Liver (tissue), 9 donors: ENCODE results near the gene GM2A. TPM values are rescaled to one million over a fixed set of nuclear protein-coding genes. Genes with fewer than 3 reads are reported as not detected.

Experiments used
- DNase-seq: peaks from one replicate; pipeline ENCODE4 v3.0.0-alpha.2; 2017; ENCODE audit warnings: low spot score
- H3K27ac ChIP-seq, 2 donors: one replicate each; pipeline ENCODE4 v1.7.0; 2013; ENCODE audit warnings: inconsistent platforms in 2 of 2, low read length in 2 of 2, control low read depth in 1 of 2, low read depth in 1 of 2, mild to moderate bottlenecking in 1 of 2
- H3K27me3 ChIP-seq, 4 donors: one replicate each; pipeline versions ENCODE4 v1.6.1 to v1.7.0; 2013; ENCODE audit warnings: low read length in 3 of 4, inconsistent platforms in 1 of 4, mild to moderate bottlenecking in 1 of 4, moderate library complexity in 1 of 4; ENCODE audit not compliant: control insufficient read depth in 4 of 4, insufficient read depth in 4 of 4
- H3K36me3 ChIP-seq, 4 donors: one replicate each; pipeline versions ENCODE4 v1.6.1 to v1.7.0; 2013; ENCODE audit warnings: low read length in 3 of 4, mild to moderate bottlenecking in 3 of 4, low read depth in 1 of 4, moderate library complexity in 1 of 4; ENCODE audit not compliant: control insufficient read depth in 4 of 4, insufficient read depth in 3 of 4
- H3K4me1 ChIP-seq, 4 donors: one replicate each; pipeline versions ENCODE4 v1.6.1 to v1.7.0; 2013; ENCODE audit warnings: low read length in 3 of 4, mild to moderate bottlenecking in 3 of 4, moderate library complexity in 1 of 4; ENCODE audit not compliant: control insufficient read depth in 4 of 4, insufficient read depth in 4 of 4
- H3K4me3 ChIP-seq, 3 donors: one replicate each; pipeline versions ENCODE4 v1.6.1 to v1.7.0; 2013; ENCODE audit warnings: low read length in 3 of 3, control low read depth in 1 of 3, low read depth in 1 of 3, mild to moderate bottlenecking in 1 of 3
- H3K9ac ChIP-seq, 2 donors: one replicate each; pipeline ENCODE4 v1.7.0; 2013; ENCODE audit warnings: low read length in 2 of 2, mild to moderate bottlenecking in 2 of 2, moderate library complexity in 2 of 2, control low read depth in 1 of 2, low read depth in 1 of 2
- H3K9me3 ChIP-seq, 4 donors: one replicate each; pipeline versions ENCODE4 v1.6.1 to v1.7.0; 2013; ENCODE audit warnings: low read length in 3 of 4; ENCODE audit not compliant: control insufficient read depth in 4 of 4
- CTCF ChIP-seq: fragments of 150-350 bp; IDR thresholded peaks from 2 replicates; pipeline ENCODE4 v1.5.1; 2017; ENCODE audit warnings: improper control_type of control experiment, low read depth, low read length; ENCODE audit not compliant: missing input control
- EGR1 ChIP-seq, 2 donors: IDR thresholded peaks; 2 replicates each; pipeline ENCODE4 v1.6.1; 2016 to 2018; ENCODE audit warnings: antibody characterized with exemption in 2 of 2, low read depth in 2 of 2
- FOXA1 ChIP-seq: IDR thresholded peaks from 2 replicates; pipeline ENCODE4 v1.6.1; 2016; ENCODE audit warnings: antibody characterized with exemption
- FOXA2 ChIP-seq: IDR thresholded peaks from 2 replicates; pipeline ENCODE4 v1.6.1; 2016; ENCODE audit warnings: antibody characterized with exemption
- GABPA ChIP-seq, 2 donors: IDR thresholded peaks in 1 of 2; conservative IDR thresholded peaks in 1 of 2; 2 replicates each; pipeline ENCODE4 v1.6.1; 2016; ENCODE audit warnings: antibody characterized with exemption in 2 of 2, mild to moderate bottlenecking in 1 of 2, moderate library complexity in 1 of 2
- HNF4A ChIP-seq, 2 donors: conservative IDR thresholded peaks; 2 replicates each; pipeline ENCODE4 v1.6.1; 2016; ENCODE audit warnings: antibody characterized with exemption in 2 of 2, mild to moderate bottlenecking in 2 of 2
- HNF4G ChIP-seq: IDR thresholded peaks from 2 replicates; pipeline ENCODE4 v1.6.1; 2016; ENCODE audit warnings: antibody characterized with exemption
- JUND ChIP-seq, 2 donors: IDR thresholded peaks; 2 replicates each; pipeline ENCODE4 v1.6.1; 2016; ENCODE audit warnings: antibody characterized with exemption in 2 of 2
- MAX ChIP-seq: IDR thresholded peaks from 2 replicates; pipeline ENCODE4 v1.6.1; 2016; ENCODE audit warnings: antibody characterized with exemption
- NR2F2 ChIP-seq: IDR thresholded peaks from 2 replicates; pipeline ENCODE4 v1.6.1; 2016; ENCODE audit warnings: antibody characterized with exemption
- RAD21 ChIP-seq, 2 donors: IDR thresholded peaks; 2 replicates each; pipeline ENCODE4 v1.6.1; 2016; ENCODE audit warnings: antibody characterized with exemption in 2 of 2, mild to moderate bottlenecking in 2 of 2
- REST ChIP-seq: IDR thresholded peaks from 2 replicates; pipeline ENCODE4 v1.6.1; 2016; ENCODE audit warnings: antibody characterized with exemption, mild to moderate bottlenecking
- RXRA ChIP-seq, 2 donors: IDR thresholded peaks; 2 replicates each; pipeline ENCODE4 v1.6.1; 2017 to 2018; ENCODE audit warnings: antibody characterized with exemption in 2 of 2, mild to moderate bottlenecking in 1 of 2
- SP1 ChIP-seq: IDR thresholded peaks from 2 replicates; pipeline ENCODE4 v1.6.1; 2018; ENCODE audit warnings: antibody characterized with exemption, mild to moderate bottlenecking
- TAF1 ChIP-seq: conservative IDR thresholded peaks from 2 replicates; pipeline ENCODE4 v1.6.1; 2016; ENCODE audit warnings: antibody characterized with exemption, mild to moderate bottlenecking
- YY1 ChIP-seq: IDR thresholded peaks from 2 replicates; pipeline ENCODE4 v1.6.1; 2016; ENCODE audit warnings: antibody characterized with exemption, mild to moderate bottlenecking
- ZBTB33 ChIP-seq: IDR thresholded peaks from 2 replicates; pipeline ENCODE4 v1.6.1; 2016; ENCODE audit warnings: antibody characterized with exemption
- WGBS: extraction: QIAGEN DNeasy Blood & Tissue Kit; methylation state at CpG from one replicate; pipeline ENCODE4 v1.1.7; 2013; 5-methylcytosine and 5-hydroxymethylcytosine counted together
- polyA plus RNA-seq, 2 donors: library from polyadenylated mRNA; stranded (reverse) in 1 of 2; unstranded in 1 of 2; fragments of 200-250 nt in 1 of 2; fragments of >200 nt in 1 of 2; fragmentation: Nextera tagmentation in 1 of 2; extraction: Ambion mirVana in 1 of 2; gene quantifications; one replicate each; pipeline versions ENCODE4 v1.2.1 to v1.2.3, GENCODE V29; 2013 to 2015
- total RNA-seq, 2 donors: library from RNA; depleted of rRNA; stranded (reverse); fragments of >200 nt; gene quantifications; one replicate each; pipeline ENCODE4 v1.2.3, GENCODE V29; 2014
- TF ChIP-seq, protein P1 (sequence below): IDR thresholded peaks from 2 replicates; pipeline ENCODE4 v1.6.1; 2016; ENCODE audit warnings: antibody characterized with exemption
- donor health status: healthy.
- donor health status: healthy.
- donor health status: healthy.
- donor health status: healthy.
- donor health status: healthy.

Gene GM2A
- total and polyA plus RNA-seq, 4 donors: 4.1 to 14.5 (median 10.6) TPM

DNA sequence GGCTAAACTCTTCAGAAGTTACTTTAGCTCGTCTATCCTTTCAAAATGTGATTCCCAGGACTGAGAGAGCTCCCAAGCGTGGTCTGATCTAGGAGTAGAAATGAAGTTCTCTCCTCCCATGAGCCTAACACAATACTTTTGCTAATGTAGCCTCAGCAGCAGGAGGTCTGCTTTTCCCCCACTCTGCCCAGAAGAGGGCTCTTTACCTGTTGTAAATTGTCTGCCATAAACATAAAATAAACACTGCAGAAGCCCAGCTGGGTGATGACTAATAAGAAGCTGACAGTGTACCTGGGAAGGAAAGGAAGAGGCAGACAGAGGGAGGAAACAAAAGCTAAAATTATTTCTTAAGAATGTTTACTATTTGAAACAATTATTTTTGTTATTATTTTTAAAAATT is 35.2 kb downstream of the GM2A start:
- Histone ChIP-seq H3K4me1 (no peaks in the 10 kb centered on the region), H3K9me3 (no peaks in the 10 kb centered on the region), H3K27me3 (no peaks in the 10 kb centered on the region), H3K36me3 (no peaks in the 10 kb centered on the region), H3K4me3 (no peak overlapping the region), H3K9ac (no peak overlapping the region), H3K27ac (no peak overlapping the region)
- no peak for TF ChIP-seq ZBTB33
- no peak for TF ChIP-seq NR2F2
- TF ChIP-seq FOXA2: no peak
- no peak for TF ChIP-seq GABPA (IDR thresholded peaks at IDR 0.05 in 1 of 2, conservative IDR thresholded peaks at IDR 0.05 in 1 of 2)
- no peak for TF ChIP-seq FOXA1
- TF ChIP-seq YY1: no peak
- 63% methylated on average over 2 of the region's 2 CpGs for WGBS
- no peak for DNase-seq

DNA sequence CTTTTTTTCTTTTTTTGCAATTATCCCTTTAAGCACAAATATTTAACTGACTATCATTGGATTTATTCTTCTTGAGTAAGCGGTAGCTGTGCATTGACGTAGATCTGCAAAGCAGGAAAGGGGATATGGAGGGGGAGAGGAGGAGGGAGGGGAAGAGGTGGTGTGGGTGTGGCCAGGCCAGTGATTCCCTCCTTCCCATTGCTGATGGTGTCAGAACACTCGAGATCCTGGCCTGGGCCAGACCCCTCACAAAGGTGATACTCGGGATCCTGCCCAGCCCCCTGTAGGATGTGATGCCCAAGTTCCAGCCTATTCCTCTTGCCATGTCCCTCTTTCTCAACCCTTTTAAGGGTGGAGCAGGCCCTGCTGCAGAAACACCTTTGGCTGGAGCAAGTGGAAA is 40.6 kb downstream of the GM2A start:
- H3K9ac ChIP-seq: no peak overlapping the region
- TF ChIP-seq HNF4A (conservative IDR thresholded peaks at IDR 0.05) (no peak), REST (no peak), FOXA1 (no peak), JUND (IDR thresholded peaks at IDR 0.05) (no peak), NR2F2 (no peak), RAD21 (IDR thresholded peaks at IDR 0.05) (no peak), ZBTB33 (no peak), EGR1 (IDR thresholded peaks at IDR 0.05; ENCODE audit: low read depth in 2 of 2) (no peak), SP1 (no peak), CTCF (no peak), MAX (no peak), FOXA2 (no peak), RXRA (IDR thresholded peaks at IDR 0.05) (no peak), HNF4G (no peak), TAF1 (no peak), YY1 (no peak), GABPA (IDR thresholded peaks at IDR 0.05 in 1 of 2, conservative IDR thresholded peaks at IDR 0.05 in 1 of 2) (no peak)
- TF ChIP-seq, protein P1, sequence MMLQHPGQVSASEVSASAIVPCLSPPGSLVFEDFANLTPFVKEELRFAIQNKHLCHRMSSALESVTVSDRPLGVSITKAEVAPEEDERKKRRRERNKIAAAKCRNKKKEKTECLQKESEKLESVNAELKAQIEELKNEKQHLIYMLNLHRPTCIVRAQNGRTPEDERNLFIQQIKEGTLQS: no peak
- H3K4me1 ChIP-seq: no peaks in the 10 kb centered on the region
- H3K27ac ChIP-seq: no peak overlapping the region
- no peaks in the 10 kb centered on the region for H3K36me3 ChIP-seq
- whole genome bisulfite sequencing: 69% methylated on average over 4 of the region's 4 CpGs
- H3K4me3 ChIP-seq: no peak overlapping the region
- no peak for DNase-seq
- H3K27me3 ChIP-seq: no peaks in the 10 kb centered on the region
- no peaks in the 10 kb centered on the region for H3K9me3 ChIP-seq
